Subcutaneous abdominal adipose tissue (tissue), 5 donors: ENCODE results near the gene LRRC17.

Experiments
- H3K27ac ChIP-seq: one replicate; pipeline ENCODE4 v1.7.0; 2013; ENCODE audit warnings: low read depth, mild to moderate bottlenecking, inconsistent platforms, low read length, moderate library complexity
- H3K27me3 ChIP-seq, 5 donors: one replicate each; pipeline ENCODE4 v1.7.0; 2013; ENCODE audit warnings: low read length in 5 of 5, inconsistent platforms in 1 of 5; ENCODE audit not compliant: control insufficient read depth in 5 of 5, insufficient read depth in 4 of 5
- H3K36me3 ChIP-seq, 5 donors: one replicate each; pipeline ENCODE4 v1.7.0; 2013; ENCODE audit warnings: low read length in 5 of 5; ENCODE audit not compliant: control insufficient read depth in 5 of 5, insufficient read depth in 5 of 5
- H3K4me1 ChIP-seq, 5 donors: one replicate each; pipeline ENCODE4 v1.7.0; 2013; ENCODE audit warnings: low read length in 5 of 5, mild to moderate bottlenecking in 3 of 5, moderate library complexity in 1 of 5; ENCODE audit not compliant: control insufficient read depth in 5 of 5, insufficient read depth in 5 of 5
- H3K4me3 ChIP-seq, 5 donors: one replicate each; pipeline ENCODE4 v1.7.0; 2013; ENCODE audit warnings: low read length in 5 of 5, low read depth in 1 of 5
- H3K9ac ChIP-seq, 5 donors: one replicate each; pipeline ENCODE4 v1.7.0; 2013; ENCODE audit warnings: low read length in 5 of 5, mild to moderate bottlenecking in 4 of 5, moderate library complexity in 3 of 5
- H3K9me3 ChIP-seq, 5 donors: one replicate each; pipeline ENCODE4 v1.7.0; 2013; ENCODE audit warnings: low read length in 5 of 5; ENCODE audit not compliant: control insufficient read depth in 5 of 5
- donor health status: healthy.
- donor health status: healthy.
- donor health status: healthy.
- donor health status: healthy.
- donor health status: healthy.

LRRC17 gene, protein sequence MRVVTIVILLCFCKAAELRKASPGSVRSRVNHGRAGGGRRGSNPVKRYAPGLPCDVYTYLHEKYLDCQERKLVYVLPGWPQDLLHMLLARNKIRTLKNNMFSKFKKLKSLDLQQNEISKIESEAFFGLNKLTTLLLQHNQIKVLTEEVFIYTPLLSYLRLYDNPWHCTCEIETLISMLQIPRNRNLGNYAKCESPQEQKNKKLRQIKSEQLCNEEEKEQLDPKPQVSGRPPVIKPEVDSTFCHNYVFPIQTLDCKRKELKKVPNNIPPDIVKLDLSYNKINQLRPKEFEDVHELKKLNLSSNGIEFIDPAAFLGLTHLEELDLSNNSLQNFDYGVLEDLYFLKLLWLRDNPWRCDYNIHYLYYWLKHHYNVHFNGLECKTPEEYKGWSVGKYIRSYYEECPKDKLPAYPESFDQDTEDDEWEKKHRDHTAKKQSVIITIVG

DNA sequence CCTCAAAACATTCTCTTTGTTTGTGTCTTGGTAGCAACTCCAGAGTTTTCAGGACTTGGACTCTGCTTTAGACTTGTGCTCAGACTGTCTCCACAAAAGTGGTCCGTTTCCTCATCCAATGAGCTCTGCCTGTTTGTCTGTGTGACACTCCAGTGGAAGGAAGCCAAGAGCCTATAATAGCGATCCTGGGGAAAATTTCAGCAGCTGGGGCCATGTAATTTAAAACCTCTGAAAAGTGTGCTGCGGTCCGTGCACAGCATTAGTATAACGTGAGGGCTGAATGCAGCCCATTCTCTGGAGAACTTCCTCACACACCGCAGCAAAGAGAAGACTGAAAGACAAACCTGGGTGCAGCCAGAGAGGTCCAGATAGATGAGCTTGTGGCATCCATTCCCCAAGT lies at the start of gene LRRC17:
LRRC17 (plus strand) TSS at position 259 of the 400 bp plus-strand sequence. CDS start 20,914 bp downstream, outside the sequence.
- peak within 1 kb of the TSS in 4 of 5 donors; percentile 41 to 51 (median 47) for H3K4me3 ChIP-seq
- no peaks in the 10 kb centered on the region for H3K9me3 ChIP-seq
- peaks cover 0 to 14% (median 11%) of the 10 kb centered on the region in 5 donors for H3K4me1 ChIP-seq
- no peaks in the 10 kb centered on the region for H3K36me3 ChIP-seq
- no peak within 1 kb of the TSS for H3K9ac ChIP-seq
- no peak within 1 kb of the TSS for H3K27ac ChIP-seq
- H3K27me3 ChIP-seq, result no peaks in the 10 kb centered on the region

DNA sequence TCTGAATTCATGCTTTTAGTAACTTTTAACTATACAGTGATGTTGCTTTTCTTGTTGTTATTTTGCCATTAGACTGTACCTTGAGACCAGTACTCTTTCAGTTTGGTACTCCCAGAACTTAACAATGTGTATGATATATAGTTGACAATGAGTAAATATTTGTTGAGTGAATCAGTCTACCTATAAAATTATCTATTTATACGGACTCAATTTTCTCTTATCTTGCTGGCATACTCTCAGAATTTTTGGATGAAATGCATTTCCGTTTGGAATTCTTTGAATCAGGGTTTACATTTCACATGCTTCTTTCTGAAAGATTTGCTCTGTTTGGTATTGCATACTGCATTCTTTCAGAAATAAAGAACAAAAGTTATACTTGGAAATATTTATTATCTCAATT lies 47.8 kb upstream of the LRRC17 start:
- Histone ChIP-seq H3K4me3 (no peak overlapping the region), H3K27ac (no peak overlapping the region), H3K9me3 (no peaks in the 10 kb centered on the region), H3K9ac (no peak overlapping the region), H3K4me1 (no peaks in the 10 kb centered on the region), H3K27me3 (no peaks in the 10 kb centered on the region), H3K36me3 (no peaks in the 10 kb centered on the region)

DNA sequence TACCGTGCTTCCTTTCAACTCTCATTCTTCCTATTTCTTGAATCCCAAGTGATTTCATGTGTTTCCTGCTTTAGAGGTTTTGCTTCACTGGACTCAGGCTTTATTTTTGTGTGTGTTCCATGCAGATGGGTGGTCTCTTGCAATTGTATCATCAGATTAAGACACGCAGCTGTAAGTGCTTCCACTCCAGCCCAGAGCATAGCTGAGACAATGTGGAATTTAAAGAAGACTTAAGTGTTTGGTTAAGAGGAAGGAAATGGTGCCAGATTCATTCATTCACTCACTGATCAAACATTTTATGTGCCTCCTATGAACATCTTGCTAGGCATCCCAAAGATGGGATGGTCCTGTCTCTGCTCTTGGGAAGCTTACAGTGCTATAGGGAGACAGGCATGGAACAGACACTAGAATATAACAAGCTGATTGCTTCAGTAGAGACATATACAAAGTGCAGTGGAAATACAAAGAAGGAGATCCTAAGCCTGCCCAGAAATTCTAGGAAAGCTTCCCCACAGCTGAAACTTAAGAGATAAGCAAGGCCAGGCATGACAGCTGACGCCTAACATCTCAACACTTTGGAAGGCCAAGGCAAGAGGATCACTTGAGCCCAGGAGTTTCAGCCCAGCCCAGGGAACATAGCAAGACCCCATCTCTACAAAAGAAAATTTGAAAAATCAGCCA lies 46.1 kb upstream of the LRRC17 start:
- Histone ChIP-seq H3K27ac (no peak overlapping the region), H3K27me3 (no peaks in the 10 kb centered on the region), H3K9ac (no peak overlapping the region), H3K36me3 (no peaks in the 10 kb centered on the region), H3K4me3 (no peak overlapping the region), H3K9me3 (no peaks in the 10 kb centered on the region), H3K4me1 (no peaks in the 10 kb centered on the region)

DNA sequence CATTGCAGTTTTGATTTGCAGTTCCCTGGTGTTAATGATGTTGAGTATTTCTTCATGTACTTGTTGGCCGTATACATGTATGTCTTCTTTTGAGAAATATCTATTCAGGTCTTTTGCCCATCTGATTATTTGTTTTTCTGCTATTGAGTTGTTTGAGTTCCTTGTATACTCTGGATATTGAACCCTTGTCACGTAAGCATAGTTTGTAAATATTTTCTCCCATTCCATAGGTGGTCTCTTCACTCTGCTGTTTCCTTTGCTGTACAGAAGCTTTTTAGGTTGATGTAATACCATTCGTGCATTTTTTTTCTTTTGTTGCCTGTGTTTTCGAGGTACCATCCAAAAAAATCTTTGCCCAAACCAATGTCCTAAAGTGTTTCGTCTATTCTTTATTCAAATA lies 43.6 kb upstream of the LRRC17 start:
- H3K27ac ChIP-seq, result no peak overlapping the region
- H3K9ac ChIP-seq, result no peak overlapping the region
- H3K9me3 ChIP-seq, result no peaks in the 10 kb centered on the region
- no peaks in the 10 kb centered on the region for H3K36me3 ChIP-seq
- no peak overlapping the region for H3K4me3 ChIP-seq
- H3K27me3 ChIP-seq, result no peaks in the 10 kb centered on the region
- no peaks in the 10 kb centered on the region for H3K4me1 ChIP-seq

- H3K27ac ChIP-seq, result no peak overlapping the region
- no peaks in the 10 kb centered on the region for H3K9me3 ChIP-seq
- no peaks in the 10 kb centered on the region for H3K4me1 ChIP-seq
- no peaks in the 10 kb centered on the region for H3K27me3 ChIP-seq
- H3K9ac ChIP-seq, result no peak overlapping the region
- H3K36me3 ChIP-seq, result no peaks in the 10 kb centered on the region
- H3K4me3 ChIP-seq, result no peak overlapping the region
Measured at GRCh38 chr7:102872460-102872859, 40.3 kb upstream of the LRRC17 start.

DNA sequence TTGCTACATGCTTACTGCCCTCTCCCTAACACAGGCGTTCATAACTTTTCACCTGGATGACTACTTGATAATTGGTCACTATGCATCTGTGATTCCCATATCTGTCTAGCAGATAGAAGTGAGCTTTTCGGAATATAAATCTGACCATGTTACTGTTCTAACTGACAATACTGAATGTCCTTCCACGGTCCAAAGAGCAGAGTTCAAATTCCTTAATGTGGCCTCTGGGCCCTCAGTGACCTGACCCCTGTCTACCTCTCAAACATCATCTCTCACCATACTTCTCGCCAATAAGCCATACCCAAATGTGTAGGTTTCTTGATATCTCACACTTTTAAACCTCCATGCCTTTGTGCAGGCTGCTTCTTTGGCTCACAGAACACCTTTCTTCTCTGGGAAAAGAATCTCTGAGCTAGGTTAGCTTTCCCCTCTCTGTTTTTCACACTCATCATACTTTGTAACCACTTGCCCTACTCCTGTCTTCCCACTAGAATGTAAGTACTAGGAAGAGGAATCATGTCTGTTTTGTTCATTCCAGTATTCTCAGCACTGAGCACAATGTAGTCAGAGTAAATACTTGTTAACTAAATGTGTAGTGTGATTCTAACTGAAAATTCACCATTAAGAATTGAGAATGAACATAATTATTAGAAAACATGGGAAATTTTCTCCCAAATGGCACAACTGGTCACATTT lies 39.2 kb upstream of the LRRC17 start:
- H3K4me3 ChIP-seq, result no peak overlapping the region
- no peak overlapping the region for H3K27ac ChIP-seq
- H3K27me3 ChIP-seq, result no peaks in the 10 kb centered on the region
- no peaks in the 10 kb centered on the region for H3K4me1 ChIP-seq
- no peaks in the 10 kb centered on the region for H3K9me3 ChIP-seq
- no peaks in the 10 kb centered on the region for H3K36me3 ChIP-seq
- H3K9ac ChIP-seq, result no peak overlapping the region

GRCh38 chr7:102874166-102874829 lies 38.5 kb upstream of the LRRC17 start:
- H3K9me3 ChIP-seq, result no peaks in the 10 kb centered on the region
- H3K4me1 ChIP-seq, result no peaks in the 10 kb centered on the region
- H3K9ac ChIP-seq, result no peak overlapping the region
- no peak overlapping the region for H3K4me3 ChIP-seq
- H3K36me3 ChIP-seq, result no peaks in the 10 kb centered on the region
- H3K27me3 ChIP-seq, result no peaks in the 10 kb centered on the region
- H3K27ac ChIP-seq, result no peak overlapping the region

- Histone ChIP-seq H3K27me3 (no peaks in the 10 kb centered on the region), H3K9me3 (no peaks in the 10 kb centered on the region), H3K9ac (no peak overlapping the region), H3K4me3 (no peak overlapping the region), H3K27ac (no peak overlapping the region), H3K36me3 (no peaks in the 10 kb centered on the region), H3K4me1 (no peaks in the 10 kb centered on the region)
Measured at GRCh38 chr7:102874966-102875365, 37.8 kb upstream of the LRRC17 start.

DNA sequence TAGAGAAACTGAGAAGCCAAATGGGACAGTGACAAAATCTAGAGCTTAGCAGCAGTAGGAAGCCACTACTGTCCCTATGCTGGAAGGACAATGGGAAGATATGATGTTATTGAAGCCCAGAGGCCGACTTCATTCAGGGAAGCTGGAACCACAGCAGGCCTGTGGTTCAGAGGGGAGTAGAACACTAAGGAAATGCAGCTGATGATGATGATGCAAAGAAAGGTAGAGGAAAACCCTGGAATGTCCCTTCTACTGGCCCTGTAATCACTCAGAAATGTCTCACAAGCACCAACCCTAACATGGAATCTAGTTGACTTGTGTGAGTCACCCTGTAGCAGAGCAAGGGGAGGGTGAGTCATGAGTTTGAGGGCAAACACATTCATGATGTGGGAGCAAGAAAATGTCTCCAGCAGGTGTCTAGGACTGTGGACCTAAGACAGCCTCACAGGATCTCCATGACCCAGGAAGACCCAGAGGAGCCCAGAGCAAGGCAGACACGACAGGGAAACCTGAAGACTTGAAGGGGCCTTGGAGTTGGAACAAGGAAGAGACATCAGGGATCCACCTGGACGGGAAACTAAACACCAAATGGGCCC lies 37.0 kb upstream of the LRRC17 start:
- Histone ChIP-seq H3K4me3 (no peak overlapping the region), H3K36me3 (no peaks in the 10 kb centered on the region), H3K4me1 (no peaks in the 10 kb centered on the region), H3K27me3 (no peaks in the 10 kb centered on the region), H3K9ac (no peak overlapping the region), H3K9me3 (no peaks in the 10 kb centered on the region), H3K27ac (no peak overlapping the region)
